GM04504 (cell line): ENCODE data around the gene LPAR6.
"Not testable (repeated sequence)": the region's sequence is repeated elsewhere in the genome, so short reads cannot be mapped to it uniquely, and the experiment has no call there.

ENCODE experiments used
- DNase-seq: peaks from one replicate; pipeline ENCODE4 v3.0.0-alpha.2; 2012; ENCODE audit warnings: low read depth

Gene LPAR6, protein sequence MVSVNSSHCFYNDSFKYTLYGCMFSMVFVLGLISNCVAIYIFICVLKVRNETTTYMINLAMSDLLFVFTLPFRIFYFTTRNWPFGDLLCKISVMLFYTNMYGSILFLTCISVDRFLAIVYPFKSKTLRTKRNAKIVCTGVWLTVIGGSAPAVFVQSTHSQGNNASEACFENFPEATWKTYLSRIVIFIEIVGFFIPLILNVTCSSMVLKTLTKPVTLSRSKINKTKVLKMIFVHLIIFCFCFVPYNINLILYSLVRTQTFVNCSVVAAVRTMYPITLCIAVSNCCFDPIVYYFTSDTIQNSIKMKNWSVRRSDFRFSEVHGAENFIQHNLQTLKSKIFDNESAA

DNA sequence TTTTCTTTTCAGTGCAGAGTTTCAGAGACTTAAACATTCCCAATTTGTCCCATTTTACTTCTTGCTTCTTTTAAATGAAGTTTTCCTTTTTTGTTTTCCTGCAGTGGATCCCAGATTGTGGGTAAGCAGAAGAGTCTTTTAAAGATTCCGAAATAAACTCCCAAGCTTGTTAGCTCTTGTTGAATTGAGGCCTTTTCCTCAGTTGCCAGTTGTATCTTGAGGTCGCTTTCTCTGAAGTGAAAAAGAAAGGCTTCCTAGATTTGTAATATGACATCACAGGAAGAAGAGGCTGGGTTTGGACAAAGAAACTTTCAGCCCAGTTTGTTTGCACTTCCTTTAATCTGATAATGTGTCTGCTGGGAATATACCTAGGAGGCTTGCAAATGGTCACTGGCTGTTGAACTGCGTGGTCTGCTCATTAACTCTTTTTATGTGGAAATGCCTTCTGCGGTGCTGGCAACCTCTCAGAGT lies at the start of gene LPAR6:
TSS of gene LPAR6 (minus strand) at position 233 of the 471 bp plus-strand sequence. CDS start 690 bp downstream, outside the sequence.
- DNase-seq: peak; percentile 55

DNA sequence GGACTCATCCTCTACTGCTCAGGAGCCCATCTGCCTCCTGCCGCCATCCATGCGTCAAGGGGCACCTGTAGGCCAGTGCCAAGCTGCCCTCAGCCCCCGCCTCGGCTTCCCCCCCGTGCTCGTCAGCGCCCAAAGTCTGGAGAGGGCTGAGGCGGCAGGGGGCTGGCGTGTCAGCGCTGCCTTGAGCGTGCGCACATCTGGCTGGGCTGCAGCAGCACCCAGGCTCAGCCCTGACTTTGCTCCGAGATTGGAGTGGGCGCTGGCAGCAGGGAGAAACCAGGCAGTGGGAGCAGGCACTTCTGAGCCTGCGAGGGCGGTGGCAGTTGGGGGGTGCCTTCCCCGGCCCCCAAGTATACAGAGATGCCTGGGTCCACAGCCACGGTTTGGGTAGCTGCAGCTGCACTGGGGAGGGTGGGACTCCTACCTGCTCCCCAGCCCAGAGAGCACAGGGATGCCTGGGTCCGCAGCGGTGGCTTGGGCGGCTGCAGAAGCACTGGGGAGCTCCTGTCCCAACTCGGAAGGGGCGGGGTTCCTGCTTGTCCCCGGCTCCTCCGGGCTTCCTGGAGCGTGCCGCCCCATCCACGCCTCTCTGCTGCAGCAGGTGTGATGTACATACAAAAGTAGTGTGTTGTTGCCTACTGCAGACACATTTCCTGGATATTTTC lies 44.8 kb upstream of the LPAR6 start:
- no peak for DNase-seq

DNA sequence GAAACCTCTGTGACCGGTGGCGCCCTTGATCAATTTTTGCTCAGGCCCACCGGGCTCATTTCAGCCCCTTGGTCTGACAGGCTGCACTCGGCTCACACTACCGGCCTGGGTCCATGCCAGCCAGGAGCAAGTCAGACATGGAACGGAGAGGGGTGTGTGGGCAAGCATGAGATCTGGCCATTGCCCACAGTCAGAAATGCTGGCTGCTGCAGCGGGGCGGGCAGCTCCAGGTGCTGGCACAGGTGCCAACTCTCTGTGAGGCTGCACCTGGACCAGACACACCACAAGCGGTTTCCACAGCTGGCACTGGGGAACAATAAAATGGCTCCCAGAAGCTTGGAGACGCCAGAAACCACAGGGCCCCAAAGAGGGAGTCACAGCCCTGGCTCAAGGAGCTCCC lies 43.6 kb upstream of the LPAR6 start:
- DNase-seq: no peak

DNA sequence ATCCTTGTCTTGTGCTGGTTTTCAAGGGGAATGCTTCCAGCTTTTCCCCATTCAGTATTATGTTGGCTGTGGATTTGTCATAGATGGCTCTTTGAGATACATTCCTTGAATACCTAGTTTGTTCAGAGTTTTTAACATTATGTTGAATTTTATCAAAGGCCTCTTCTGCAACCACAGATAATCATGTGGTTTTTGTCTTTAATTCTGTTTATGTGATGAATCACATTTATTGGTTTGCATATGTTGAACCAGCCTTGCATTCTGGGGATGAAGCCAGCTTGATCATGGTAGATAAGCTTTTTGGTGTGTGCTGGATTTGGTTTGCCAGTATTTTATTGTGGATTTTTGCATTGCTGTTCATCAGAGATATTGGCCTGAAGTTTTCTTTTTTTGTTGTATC lies 38.3 kb upstream of the LPAR6 start:
- DNase-seq: peak; percentile 48

DNA sequence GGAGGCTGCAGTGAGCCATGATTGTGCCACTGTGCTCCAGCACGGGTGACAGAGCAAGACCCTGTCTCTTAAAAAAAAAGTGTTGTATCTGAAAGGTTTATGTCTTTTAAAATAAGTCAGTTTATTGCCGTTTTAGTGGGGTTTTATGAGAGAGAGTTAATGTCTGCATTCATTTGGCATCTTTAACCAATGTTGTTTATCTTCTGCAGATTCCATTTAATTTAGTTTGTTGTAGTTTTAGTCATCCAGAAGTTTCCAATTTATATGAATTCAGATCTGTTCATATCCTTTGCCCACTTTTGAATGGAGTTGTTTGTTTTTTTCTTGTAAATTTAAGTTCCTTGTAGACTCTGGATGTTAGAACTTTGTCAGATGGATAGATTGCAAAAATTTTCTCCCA lies 36.7 kb upstream of the LPAR6 start:
- DNase-seq: peak; percentile 24

DNA sequence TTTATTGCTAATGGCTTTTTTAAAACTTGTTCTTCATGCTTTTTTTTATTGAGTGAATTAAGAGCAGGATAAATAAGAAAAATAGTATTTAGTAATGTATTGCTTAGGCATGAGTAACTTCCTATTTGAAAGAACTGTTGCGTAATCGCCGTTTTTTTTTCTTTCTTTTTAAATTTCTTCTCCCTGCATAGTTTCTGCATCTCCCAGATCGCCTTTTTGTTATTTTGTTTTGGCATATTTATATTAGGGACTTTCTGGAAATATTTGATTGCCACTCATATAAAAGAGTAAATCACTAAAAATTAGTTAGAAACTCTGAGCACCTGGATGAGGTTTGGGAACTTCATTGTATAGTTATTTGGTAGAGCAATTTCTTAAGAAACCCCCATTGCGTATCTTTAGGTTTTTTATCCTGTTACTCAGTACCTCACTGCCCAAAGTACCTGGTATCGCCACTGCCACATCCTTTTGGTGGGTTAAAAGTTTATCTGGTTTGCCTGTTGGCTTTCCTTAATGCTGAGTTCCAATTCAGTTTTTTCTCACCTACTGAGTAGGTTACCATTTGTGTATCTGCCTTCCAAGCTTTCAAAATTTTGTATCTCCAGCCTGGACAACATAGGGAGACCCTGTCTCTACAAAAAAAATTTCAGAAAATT lies 36.2 kb upstream of the LPAR6 start:
- peak; percentile 25 for DNase-seq

DNA sequence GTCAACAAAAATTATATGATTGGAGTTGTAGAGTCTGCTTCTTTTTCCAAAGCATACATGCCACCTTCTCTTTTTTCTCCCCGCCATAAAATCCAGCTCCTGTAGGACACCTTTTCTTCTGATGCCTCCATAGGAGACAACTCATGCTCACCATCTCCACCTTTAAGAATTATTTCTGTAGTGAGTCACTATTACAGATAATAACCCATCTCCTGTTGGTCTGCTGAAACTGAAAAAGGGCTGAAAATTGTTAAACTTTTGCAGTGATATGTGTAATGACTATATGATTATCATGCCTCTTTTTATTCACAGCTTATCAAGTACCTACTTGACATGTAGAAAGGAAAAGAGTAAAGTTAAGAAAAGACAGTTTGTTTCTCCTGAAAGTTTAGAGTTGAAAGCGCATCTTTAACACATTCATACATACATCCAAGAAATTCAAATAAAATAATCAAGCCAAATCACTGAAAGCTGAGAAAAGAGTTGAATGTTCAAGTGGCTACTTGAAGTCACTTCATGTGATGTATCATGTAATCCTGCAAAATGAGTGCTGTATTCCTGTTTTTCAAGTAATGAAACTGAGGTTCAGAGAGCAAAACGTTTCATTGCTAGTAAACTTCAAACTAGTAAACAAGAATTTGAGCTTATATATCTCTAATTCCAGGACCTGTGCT lies 35.5 kb upstream of the LPAR6 start:
- DNase-seq: no peak

DNA sequence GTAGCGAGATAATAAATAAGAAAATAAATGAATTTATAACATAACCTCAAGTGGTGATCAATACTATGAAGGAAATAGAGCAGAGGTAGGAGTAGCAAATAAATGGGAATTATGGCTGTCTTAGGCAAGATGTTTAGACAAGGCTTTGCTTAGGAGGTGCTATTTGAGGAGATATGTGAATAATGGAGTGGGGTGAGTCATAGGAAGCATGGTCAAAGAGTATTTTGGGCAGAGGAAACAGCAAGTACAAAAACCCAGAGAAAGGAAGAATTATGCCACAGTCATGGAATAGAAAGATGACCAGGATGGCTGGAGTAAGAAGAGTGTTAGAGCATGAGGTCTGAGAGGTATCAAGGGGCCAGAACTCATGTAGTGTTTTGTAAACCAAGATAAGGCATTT lies 33.6 kb upstream of the LPAR6 start:
- no peak for DNase-seq

DNA sequence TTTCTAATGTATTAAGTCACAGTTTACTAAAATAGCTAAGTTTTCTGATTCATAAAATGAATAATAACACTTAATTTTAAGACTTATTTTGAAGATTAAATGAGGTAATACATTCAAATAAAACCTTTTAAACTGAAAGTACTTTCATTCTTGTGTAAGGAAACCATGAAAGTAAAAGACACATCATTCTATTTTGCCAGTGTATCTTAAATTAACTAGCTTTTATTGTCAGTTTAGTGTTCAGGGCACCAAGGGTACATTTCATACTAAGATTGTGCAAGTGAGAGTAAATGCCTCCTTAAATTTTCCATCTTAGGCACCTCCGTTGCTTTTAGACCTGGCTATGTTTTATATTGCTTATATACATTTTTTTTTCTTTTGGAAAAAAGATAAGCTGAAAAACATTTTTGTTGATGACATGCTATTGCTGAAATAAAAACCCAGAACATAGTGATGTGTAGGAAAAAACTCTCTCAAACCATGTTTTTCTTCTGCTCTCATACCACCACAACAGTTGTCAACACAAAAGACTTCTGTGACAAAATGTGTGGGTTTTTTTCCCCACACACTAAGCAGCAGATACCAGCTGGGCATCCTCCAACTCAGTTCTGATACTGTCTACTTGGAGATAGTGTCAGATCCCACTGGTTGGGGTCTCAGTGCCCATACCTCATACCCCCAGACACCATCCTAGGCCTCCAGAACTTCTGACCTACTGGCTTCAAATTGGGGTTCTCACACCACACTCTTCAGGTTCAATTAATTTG lies 30.7 kb upstream of the LPAR6 start:
- no peak for DNase-seq

DNA sequence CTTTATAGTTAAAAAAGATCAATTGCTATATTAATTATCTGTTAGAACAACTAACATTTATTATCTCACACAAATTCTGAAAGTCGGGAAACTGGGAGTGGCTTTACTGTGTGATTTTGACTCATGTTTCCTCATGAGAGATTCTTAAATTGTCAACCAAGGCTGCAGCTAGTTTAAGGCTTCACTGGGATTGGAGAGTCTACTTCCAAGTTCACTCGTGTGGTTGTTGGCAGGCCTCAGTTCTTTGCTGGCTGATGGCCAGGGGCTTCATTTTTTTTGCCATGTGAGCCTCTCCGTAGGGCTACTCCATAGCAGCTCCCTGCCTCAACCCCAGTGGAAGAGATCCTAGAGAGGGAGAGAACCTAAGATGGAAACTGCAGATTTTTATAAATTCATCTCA lies 24.5 kb upstream of the LPAR6 start:
- DNase-seq: no peak

DNA sequence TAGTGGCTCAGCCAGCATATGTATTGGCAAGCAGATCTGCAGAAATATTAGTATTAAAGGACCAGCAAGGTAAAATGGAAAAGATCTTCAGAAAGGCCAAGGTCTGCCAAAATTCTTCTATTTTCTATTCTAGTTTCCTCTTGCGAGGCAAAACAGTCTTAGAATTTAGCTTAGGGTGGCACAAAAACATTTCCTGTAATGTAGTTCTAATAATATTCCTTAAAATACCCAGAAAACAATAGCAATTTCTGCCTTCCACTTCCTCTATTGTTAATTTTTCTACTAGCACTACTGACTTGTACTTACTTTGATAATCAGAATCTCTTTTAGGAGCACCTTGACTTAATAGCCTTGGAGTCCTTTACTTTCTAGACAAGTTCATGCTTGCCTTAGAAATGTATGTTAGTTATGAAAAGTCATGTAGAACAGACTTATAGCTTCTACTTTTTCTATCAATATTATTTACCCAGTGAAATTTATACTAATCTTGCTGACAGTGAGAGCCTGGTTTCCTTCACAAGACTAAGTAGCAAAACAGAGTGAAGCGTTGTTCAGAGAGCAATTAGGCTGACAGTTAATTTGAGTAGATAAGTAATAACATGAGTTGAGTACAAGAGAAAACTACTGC lies 23.9 kb upstream of the LPAR6 start:
- no peak for DNase-seq

DNA sequence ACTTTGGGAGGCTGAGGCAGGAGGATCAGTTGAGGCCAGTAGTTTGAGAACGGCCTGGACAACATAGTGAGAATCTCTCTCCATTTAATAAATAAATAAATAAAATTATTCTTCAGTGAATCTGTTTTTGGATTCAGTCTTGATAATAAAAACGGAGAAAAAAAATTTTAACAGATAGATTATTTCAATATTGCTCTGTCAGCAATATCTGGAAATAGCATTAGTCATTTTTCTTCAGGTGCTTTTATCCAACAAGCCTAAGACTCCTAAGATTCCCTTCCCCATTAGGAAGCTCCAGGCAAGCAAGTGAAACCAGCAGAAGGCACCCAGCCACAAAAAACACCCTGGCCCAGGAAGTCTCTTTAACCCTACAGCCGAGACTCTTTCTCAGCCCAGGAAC lies 21.3 kb upstream of the LPAR6 start:
- DNase-seq: no peak

DNA sequence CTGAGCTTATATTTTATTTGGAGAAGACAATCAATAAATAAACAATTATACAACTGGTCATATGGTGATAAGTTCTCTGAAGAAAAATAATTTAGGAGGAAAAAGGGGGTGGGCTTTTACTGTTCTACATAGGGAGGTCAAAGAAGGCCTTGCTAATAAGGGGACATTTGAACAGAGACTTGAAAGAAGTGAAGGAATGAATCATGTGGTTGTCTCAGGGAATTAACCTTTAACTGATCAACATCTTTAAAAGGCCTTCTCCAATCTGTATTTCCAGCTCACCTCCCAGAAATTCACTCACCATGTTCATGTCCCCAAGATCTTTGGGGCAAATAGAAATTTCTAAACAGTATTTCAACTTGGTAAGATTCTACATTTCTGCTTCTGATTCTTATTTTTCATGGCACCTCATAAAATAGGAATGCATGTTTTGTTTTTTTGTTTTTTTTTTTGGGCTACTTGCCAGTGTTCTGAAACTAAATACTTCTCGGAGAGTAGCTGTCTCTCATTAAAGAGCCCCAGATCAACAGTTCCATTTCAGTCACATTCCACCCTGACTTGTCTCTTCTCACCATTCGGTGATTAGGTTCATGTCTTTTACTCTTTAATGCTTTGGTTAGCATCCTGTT lies 19.2 kb upstream of the LPAR6 start:
- no peak for DNase-seq

DNA sequence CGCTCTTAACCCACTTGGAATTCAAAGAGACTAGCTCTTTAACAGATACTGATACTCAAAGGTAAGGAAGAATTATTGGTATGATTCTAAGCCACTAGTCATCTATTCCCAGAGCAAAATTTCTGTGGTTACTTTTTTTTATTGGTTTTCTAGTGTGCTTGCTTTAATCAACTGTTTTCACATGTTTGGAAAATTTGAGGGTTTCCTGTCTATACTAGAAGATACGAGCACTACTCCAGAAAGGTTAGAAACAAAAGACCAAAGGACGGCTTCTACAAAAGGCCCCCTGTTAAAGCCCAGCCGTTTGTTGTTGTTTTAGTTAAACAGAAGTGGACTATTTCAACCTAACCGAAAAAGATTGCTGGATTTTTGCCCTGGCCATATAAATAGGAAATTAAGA lies 18.5 kb upstream of the LPAR6 start:
- DNase-seq: no peak

DNA sequence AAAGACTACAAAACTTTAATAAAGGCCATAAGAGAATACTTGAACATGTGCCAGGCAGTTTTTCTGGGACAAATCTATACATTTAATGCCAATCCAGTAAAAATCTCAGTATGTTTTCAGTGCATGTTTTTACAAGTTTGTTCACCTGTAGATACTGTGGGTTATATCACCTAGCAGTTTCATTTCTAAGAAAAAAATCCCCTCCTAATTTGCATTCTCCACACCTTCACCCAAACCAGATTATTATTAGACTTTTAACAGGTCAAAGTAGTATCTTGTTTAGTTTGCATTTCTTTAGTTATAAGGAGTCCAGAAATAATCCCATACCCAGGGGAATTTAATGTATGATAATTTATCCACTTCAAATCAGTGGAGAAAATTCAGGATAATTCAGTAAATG lies 17.0 kb upstream of the LPAR6 start:
- no peak for DNase-seq

DNA sequence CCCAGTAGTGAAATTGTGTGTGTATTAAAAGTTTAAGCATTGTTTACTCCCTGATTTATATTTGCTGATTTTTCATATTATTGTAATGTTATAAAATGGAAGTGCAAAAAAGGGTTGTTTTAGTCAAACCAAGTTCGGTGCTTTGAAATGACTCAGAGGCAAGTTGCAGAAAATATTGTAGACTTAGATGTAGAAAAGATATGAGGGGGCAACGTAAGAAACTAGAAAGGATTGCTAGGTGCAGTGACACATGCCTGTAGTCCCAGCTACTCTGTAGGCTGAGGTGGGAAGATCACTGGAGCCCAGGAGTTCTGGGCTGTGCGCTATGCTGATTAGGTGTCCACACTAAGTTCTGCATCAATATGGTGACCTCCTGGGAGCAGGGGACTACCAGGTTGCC lies 16.1 kb upstream of the LPAR6 start:
- DNase-seq: no peak

DNA sequence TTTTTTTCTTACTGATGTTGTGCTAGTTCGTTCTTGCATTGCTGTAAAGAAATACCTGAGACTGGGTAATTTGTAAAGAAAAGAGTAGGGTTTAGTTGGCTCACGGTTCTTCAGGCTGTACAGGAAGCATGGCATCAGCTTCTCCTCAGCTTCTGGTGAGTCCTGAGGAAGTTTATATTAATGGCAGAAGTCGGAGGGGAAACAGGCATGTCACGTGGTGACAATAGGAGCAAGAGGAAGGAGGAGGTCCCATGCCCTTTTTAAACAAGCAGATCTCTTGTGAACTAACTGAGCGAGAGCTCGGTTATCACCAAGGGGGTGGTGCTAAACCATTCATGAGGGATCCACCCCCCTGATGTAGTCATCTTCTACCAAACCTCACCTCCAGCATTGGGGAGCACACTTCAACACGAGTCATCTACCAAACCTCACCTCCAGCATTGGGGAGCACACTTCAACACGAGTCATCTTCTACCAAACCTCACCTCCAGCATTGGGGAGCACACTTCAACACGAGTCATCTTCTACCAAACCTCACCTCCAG lies 13.9 kb upstream of the LPAR6 start:
- not testable (repeated sequence) for DNase-seq

DNA sequence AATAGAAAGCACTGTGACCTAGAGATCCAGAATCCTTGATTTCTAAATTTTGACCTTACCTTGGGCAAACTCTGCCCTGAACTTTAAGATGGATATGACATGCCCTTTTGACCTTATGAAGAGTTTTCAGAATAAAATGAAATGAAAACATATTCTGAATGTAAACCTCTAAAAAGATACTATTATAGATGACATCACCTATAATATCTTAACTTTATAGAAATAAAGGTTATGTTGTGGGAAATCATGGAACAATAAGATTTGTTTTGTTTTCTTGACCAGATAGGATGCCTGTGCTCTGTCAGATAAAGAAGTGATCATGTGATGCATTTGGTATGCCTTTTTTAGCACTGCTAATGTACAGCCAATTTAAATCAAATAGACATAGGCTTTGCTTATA lies 13.1 kb upstream of the LPAR6 start:
- no peak for DNase-seq

DNA sequence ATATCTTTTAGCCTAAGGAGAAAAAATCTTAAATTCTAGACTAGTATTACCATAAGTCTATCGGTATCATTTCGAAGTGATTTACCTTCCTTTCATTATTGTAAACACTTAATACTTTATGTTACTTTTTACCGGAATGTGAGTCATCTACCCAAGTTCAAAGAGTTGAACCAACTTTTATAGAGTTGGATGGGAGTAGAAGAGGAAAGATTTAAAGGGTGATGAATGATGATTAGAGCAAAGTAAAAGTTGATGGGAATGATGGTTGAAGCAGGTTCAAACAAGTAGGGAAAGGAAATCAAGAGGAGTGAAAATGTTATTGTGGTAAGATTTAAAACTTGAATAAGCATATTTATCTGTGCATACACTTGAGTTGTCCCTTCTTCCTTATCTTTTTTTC lies 11.3 kb upstream of the LPAR6 start:
- no peak for DNase-seq

DNA sequence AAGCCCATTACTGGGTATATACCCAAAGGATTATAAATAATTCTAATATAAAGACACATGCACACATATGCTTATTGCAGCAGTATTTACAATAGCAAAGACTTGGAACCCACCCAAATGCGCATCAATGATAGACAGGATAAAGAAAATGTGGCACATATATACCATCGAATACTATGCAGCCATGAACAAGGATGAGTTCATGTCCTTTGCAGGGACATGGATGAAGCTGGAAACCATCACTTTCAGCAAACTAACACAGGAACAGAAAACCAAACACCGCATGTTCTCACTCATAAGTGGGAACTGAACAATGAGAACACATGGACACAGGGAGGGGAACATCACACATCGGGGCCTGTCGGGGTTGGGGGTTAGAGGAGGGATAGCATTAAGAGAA lies 9.1 kb upstream of the LPAR6 start:
- DNase-seq: not testable (repeated sequence)

DNA sequence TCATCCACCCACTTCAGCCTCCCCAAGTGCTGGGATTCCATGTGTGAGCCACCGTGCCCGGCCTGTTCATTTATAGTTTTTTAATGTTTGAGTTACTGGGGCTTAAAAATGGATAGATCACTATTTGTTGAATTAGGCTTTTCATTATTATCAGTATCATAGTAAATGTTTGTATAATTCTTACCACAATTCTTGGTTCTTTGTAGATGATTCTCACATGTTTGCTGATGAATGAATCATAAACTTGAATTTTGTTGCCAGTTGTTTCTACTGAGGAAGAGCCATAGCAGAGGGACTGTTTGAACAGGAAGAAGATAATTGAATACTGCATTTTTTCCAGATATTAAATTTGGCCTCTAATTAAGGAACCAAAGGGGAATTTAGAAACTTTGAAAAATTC lies 2.6 kb upstream of the LPAR6 start:
- no peak for DNase-seq
